GM12892 (cell line): Measurements from ENCODE around the gene MFN1.

Source experiments
- POLR2A ChIP-seq: IDR thresholded peaks from 2 replicates; pipeline ENCODE4 v1.6.1; 2011; ENCODE audit warnings: low read depth, low read length, control low read depth
- TAF1 ChIP-seq: IDR thresholded peaks from 2 replicates; pipeline ENCODE4 v1.6.1; 2011; ENCODE audit warnings: low read depth, mild to moderate bottlenecking, control low read depth, low read length, borderline replicate concordance

GRCh38 chr3:179425075-179425474, 77.6 kb downstream of the MFN1 start:
- TF ChIP-seq POLR2A (no peak), TAF1 (no peak)
